Peyer's patch (tissue), 4 donors: Measurements from ENCODE around the gene PIGU.

Experiments
- POLR2A ChIP-seq, 2 donors: fragments of 450-650 bp; IDR thresholded peaks; one replicate each; pipeline ENCODE4 v1.5.1; 2017; ENCODE audit warnings: antibody characterized with exemption in 2 of 2, mild to moderate bottlenecking in 2 of 2, moderate library complexity in 2 of 2
- TF ChIP-seq, protein P1 (sequence below), 6 experiments: fragments of 450-650 bp in 4 of 6; fragments of 200-600 bp in 2 of 6; sonication (generic) in 1 of 6; IDR thresholded peaks; one replicate each; pipeline ENCODE4 v1.5.1; 2017 to 2019; ENCODE audit warnings: antibody characterized with exemption in 6 of 6, mild to moderate bottlenecking in 3 of 6, moderate library complexity in 1 of 6

GRCh38 chr20:34669094-34669493 is 7.8 kb downstream of the PIGU start:
- TF ChIP-seq, protein P1, sequence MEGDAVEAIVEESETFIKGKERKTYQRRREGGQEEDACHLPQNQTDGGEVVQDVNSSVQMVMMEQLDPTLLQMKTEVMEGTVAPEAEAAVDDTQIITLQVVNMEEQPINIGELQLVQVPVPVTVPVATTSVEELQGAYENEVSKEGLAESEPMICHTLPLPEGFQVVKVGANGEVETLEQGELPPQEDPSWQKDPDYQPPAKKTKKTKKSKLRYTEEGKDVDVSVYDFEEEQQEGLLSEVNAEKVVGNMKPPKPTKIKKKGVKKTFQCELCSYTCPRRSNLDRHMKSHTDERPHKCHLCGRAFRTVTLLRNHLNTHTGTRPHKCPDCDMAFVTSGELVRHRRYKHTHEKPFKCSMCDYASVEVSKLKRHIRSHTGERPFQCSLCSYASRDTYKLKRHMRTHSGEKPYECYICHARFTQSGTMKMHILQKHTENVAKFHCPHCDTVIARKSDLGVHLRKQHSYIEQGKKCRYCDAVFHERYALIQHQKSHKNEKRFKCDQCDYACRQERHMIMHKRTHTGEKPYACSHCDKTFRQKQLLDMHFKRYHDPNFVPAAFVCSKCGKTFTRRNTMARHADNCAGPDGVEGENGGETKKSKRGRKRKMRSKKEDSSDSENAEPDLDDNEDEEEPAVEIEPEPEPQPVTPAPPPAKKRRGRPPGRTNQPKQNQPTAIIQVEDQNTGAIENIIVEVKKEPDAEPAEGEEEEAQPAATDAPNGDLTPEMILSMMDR (IDR thresholded peaks at IDR 0.05) = no peak
- TF ChIP-seq POLR2A (IDR thresholded peaks at IDR 0.05) = no peak
